Endothelial cell of umbilical vein (primary cell): ENCODE data around the gene SPATA31E1.

Source experiments
- EZH2 ChIP-seq: IDR thresholded peaks from 2 replicates; pipeline ENCODE4 v1.6.1; 2012; ENCODE audit warnings: borderline replicate concordance, low read depth, mild to moderate bottlenecking, moderate library complexity, low read length, inconsistent platforms; ENCODE audit not compliant: severe bottlenecking
- FOS ChIP-seq: IDR thresholded peaks from 2 replicates; pipeline ENCODE4 v1.6.1; 2011; ENCODE audit warnings: mild to moderate bottlenecking, low read length, moderate library complexity, borderline replicate concordance; ENCODE audit not compliant: insufficient read depth
- JUN ChIP-seq: IDR thresholded peaks from 2 replicates; pipeline ENCODE4 v1.6.1; 2011; ENCODE audit warnings: borderline replicate concordance, low read depth; ENCODE audit not compliant: insufficient read length, insufficient read depth
- MAX ChIP-seq: IDR thresholded peaks from 2 replicates; pipeline ENCODE4 v1.6.1; 2011; ENCODE audit not compliant: insufficient read depth, insufficient read length
- MYC ChIP-seq: IDR thresholded peaks from one replicate; pipeline ENCODE4 v1.6.1; 2011; ENCODE audit warnings: mild to moderate bottlenecking, low read depth, low read length
- POLR2A ChIP-seq: IDR thresholded peaks from 2 replicates; pipeline ENCODE4 v1.6.1; 2012; ENCODE audit warnings: low read depth, mild to moderate bottlenecking, control low read depth, low read length
- POLR2AphosphoS5 ChIP-seq: IDR thresholded peaks from 2 replicates; pipeline ENCODE4 v1.6.1; 2012; ENCODE audit warnings: low read depth, mild to moderate bottlenecking, control low read depth, low read length, moderate library complexity; ENCODE audit not compliant: insufficient read depth
- TF ChIP-seq, protein P1 (sequence below), 2 donors: IDR thresholded peaks; 1 replicate in 1 of 2; 2 replicates in 1 of 2; pipeline ENCODE4 v1.5.1; 2011; ENCODE audit warnings: low read length in 2 of 2, mild to moderate bottlenecking in 2 of 2, moderate library complexity in 2 of 2, control low read depth in 1 of 2, inconsistent platforms in 1 of 2, low read depth in 1 of 2; ENCODE audit not compliant: insufficient read depth in 1 of 2; ENCODE audit errors: extremely low read depth in 1 of 2

DNA sequence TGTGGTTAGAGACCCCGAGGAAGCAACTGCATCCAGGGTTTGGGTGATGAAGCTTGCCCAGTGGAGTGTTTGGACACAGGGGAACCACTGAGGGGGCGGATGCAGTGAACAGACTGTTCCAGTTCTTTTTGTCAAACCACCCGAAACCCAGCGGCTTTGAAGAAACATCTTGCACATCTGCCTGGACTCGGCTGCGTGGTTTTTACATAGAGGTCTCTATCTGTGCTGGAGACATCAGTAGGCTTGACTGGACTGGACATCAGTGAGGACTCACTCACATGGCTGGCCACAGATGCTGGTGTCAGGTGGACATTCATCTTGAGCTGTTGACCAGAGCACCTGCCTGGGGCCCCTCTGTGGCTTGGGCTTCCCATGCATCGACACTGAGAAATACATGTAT lies 15.3 kb upstream of the SPATA31E1 start:
- TF ChIP-seq POLR2A: no peak
- TF ChIP-seq, protein P1, sequence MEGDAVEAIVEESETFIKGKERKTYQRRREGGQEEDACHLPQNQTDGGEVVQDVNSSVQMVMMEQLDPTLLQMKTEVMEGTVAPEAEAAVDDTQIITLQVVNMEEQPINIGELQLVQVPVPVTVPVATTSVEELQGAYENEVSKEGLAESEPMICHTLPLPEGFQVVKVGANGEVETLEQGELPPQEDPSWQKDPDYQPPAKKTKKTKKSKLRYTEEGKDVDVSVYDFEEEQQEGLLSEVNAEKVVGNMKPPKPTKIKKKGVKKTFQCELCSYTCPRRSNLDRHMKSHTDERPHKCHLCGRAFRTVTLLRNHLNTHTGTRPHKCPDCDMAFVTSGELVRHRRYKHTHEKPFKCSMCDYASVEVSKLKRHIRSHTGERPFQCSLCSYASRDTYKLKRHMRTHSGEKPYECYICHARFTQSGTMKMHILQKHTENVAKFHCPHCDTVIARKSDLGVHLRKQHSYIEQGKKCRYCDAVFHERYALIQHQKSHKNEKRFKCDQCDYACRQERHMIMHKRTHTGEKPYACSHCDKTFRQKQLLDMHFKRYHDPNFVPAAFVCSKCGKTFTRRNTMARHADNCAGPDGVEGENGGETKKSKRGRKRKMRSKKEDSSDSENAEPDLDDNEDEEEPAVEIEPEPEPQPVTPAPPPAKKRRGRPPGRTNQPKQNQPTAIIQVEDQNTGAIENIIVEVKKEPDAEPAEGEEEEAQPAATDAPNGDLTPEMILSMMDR (IDR thresholded peaks at IDR 0.05; ENCODE audit: extremely low read depth in 1 of 2, insufficient read depth in 1 of 2, low read depth in 1 of 2, low read length in 2 of 2): no peak
- TF ChIP-seq EZH2: no peak
- no peak for TF ChIP-seq POLR2AphosphoS5
- TF ChIP-seq MYC: no peak
- no peak for TF ChIP-seq MAX
- no peak for TF ChIP-seq JUN
- TF ChIP-seq FOS: no peak
